Uterus (tissue), 4 donors: Measurements from ENCODE around the gene APAF1. TPM values are rescaled to one million over a fixed set of nuclear protein-coding genes. Genes with fewer than 3 reads are reported as not detected.

Source experiments
- DNase-seq, 2 donors: peaks; one replicate each; pipeline ENCODE4 v3.0.0-alpha.2; 2019 to 2020
- H3K27ac ChIP-seq, 2 donors: fragments of 200-600 bp; sonication (generic); 1 replicate in 1 of 2; 2 replicates in 1 of 2; pipeline ENCODE4 v1.5.1; 2016 to 2018
- H3K27me3 ChIP-seq, 2 donors: fragments of 200-600 bp; sonication (generic); one replicate each; pipeline ENCODE4 v1.5.1; 2018 to 2019; ENCODE audit warnings: control low read depth in 1 of 2
- H3K36me3 ChIP-seq, 2 donors: fragments of 200-600 bp; sonication (generic); one replicate each; pipeline ENCODE4 v1.5.1; 2019; ENCODE audit warnings: control low read depth in 1 of 2
- H3K4me1 ChIP-seq, 2 donors: fragments of 200-600 bp; sonication (generic); one replicate each; pipeline ENCODE4 v1.5.1; 2018 to 2019; ENCODE audit warnings: control low read depth in 1 of 2
- H3K4me3 ChIP-seq, 2 donors: fragments of 200-600 bp; sonication (generic); 1 replicate in 1 of 2; 2 replicates in 1 of 2; pipeline ENCODE4 v1.5.1; 2018 to 2019; ENCODE audit warnings: mild to moderate bottlenecking in 1 of 2
- H3K9me3 ChIP-seq, 2 donors: fragments of 200-600 bp; sonication (generic); one replicate each; pipeline ENCODE4 v1.5.1; 2019; ENCODE audit warnings: control low read depth in 1 of 2
- POLR2A ChIP-seq, 2 donors: fragments of 450-650 bp; IDR thresholded peaks; one replicate each; pipeline ENCODE4 v1.6.1; 2016; ENCODE audit warnings: antibody characterized with exemption in 2 of 2, mild to moderate bottlenecking in 1 of 2, moderate library complexity in 1 of 2
- intact Hi-C: fragments of 100-400 bp; cut with DNase I; formaldehyde crosslinking; loops from one replicate; pipeline ENCODE4 v1.15.1; 2023; ENCODE audit warnings: low total_unique reads
- small RNA-seq: library from RNA; depleted of rRNA; stranded (forward); fragments of <200 nt; gene quantifications from one replicate; pipeline ENCODE3, GENCODE V24; 2016
- total RNA-seq, 4 donors: library from RNA; depleted of rRNA in 3 of 4; stranded (reverse); fragments of >200 nt in 3 of 4; gene quantifications; one replicate each; pipeline versions ENCODE4 v1.1.0 to v1.2.4, GENCODE V29; 2014 to 2023
- TF ChIP-seq, protein P1 (sequence below), 4 experiments: fragments of 200-600 bp in 2 of 4; fragments of 450-650 bp in 2 of 4; sonication (generic) in 2 of 4; IDR thresholded peaks; one replicate each; pipeline ENCODE4 v1.5.1; 2016 to 2019; ENCODE audit warnings: antibody characterized with exemption in 4 of 4, mild to moderate bottlenecking in 2 of 4, moderate library complexity in 1 of 4
- donor health status: DM: yes; HTN: yes; CAD: no.

The APAF1 gene
- total RNA-seq, 4 donors from 2014 or later = 4.6 to 57.8 (median 14.6) TPM

- no peak for TF ChIP-seq POLR2A (IDR thresholded peaks at IDR 0.05)
- TF ChIP-seq, protein P1, sequence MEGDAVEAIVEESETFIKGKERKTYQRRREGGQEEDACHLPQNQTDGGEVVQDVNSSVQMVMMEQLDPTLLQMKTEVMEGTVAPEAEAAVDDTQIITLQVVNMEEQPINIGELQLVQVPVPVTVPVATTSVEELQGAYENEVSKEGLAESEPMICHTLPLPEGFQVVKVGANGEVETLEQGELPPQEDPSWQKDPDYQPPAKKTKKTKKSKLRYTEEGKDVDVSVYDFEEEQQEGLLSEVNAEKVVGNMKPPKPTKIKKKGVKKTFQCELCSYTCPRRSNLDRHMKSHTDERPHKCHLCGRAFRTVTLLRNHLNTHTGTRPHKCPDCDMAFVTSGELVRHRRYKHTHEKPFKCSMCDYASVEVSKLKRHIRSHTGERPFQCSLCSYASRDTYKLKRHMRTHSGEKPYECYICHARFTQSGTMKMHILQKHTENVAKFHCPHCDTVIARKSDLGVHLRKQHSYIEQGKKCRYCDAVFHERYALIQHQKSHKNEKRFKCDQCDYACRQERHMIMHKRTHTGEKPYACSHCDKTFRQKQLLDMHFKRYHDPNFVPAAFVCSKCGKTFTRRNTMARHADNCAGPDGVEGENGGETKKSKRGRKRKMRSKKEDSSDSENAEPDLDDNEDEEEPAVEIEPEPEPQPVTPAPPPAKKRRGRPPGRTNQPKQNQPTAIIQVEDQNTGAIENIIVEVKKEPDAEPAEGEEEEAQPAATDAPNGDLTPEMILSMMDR (IDR thresholded peaks at IDR 0.05) = no peak
- no peak overlapping the region for H3K4me3 ChIP-seq
Observed at GRCh38 chr12:98780261-98780660, 135.2 kb downstream of the APAF1 start.

DNA sequence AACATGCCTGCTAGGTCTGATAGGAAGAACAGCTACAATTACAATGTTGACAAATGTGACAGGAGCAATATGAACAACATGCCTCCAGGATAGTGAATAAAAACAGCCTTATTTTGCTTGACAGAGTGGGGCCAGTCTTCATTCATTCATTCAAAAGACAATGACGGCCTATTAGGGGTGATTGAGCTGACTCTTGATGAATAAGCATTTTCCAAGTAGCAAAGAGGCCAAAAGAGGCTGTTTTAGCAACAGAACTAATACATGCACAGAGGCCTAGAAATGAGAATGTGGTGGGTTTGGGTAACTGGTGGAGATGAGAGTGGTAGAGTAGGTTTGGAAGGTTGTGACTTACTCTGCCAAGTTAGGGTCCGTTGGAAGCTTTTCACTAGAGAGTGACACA lies 138.3 kb downstream of the APAF1 start:
- Histone ChIP-seq H3K4me3 (no peak overlapping the region), H3K36me3 (no peaks in the 10 kb centered on the region), H3K9me3 (no peaks in the 10 kb centered on the region), H3K27ac (no peak overlapping the region), H3K4me1 (no peaks in the 10 kb centered on the region), H3K27me3 (no peaks in the 10 kb centered on the region)
- intact Hi-C loops = no loop called here
- DNase-seq = no peak
- TF ChIP-seq POLR2A (IDR thresholded peaks at IDR 0.05) = no peak
- TF ChIP-seq, protein P1 (IDR thresholded peaks at IDR 0.05) = no peak

More at GRCh38 chr12:98780261-98780660, 135.2 kb downstream of the APAF1 start:
- DNase-seq = no peak
- no peaks in the 10 kb centered on the region for H3K27me3 ChIP-seq
- H3K9me3 ChIP-seq = no peaks in the 10 kb centered on the region
- intact Hi-C loops = no loop called here
- H3K4me1 ChIP-seq = no peaks in the 10 kb centered on the region
- no peaks in the 10 kb centered on the region for H3K36me3 ChIP-seq
- no peak overlapping the region for H3K27ac ChIP-seq

Small RNA genes within 50 kb of the gene (small RNA-seq; reads per million reads assigned to genes)
- gene SNORA53 = 16.8 reads per million, percentile 91 among the genes with 10 or more reads in this experiment

Other genes with a start within 250 kb of the APAF1 start
- gene TMPO, start 129.7 kb upstream of the APAF1 start, total RNA-seq = 100 to 1,000 TPM in 1 of 4 donors, 10 to 100 TPM in 3; 59.7 to 256 (median 93.8) TPM
- 100 to 1,000 TPM; 283 to 701 (median 315) TPM for gene SLC25A3, start 51.6 kb upstream of the APAF1 start, total RNA-seq
- gene IKBIP, start 502 bp upstream of the APAF1 start, total RNA-seq = 10 to 100 TPM; 11.8 to 37.3 (median 18.0) TPM